ENCODE measurements around the gene SLC19A1.

Gene SLC19A1

DNA sequence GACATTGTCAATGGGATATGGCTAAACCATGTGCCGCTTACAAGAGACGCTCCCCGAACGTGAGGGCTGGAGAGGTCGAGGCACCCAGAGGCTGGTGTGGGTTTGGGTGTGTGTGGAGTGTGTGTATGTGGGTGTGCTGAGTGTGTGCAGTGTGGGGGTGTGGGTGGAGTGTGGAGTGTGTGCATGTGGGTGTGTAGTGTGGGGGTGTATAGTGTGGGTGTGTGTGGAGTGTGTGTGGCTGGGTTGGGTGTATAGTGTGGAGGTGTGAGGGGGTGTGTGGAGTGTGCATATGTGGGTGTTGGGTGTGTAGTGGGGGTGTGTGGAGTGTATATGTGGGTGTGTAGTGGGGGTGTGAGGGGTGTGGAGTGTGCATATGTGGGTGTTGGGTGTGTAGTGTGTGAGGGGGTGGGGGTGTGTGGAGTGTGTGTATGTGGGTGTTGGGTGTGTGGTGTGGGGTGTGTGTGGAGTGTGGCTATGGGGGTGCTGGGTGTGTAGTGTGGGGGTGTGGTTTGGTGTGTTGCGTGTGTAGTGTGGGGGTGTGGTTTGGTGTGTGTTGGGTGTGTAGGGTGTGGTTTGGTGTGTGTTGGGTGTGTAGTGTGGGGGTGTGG, 42.2 kb downstream of the SLC19A1 start:
- Histone ChIP-seq H3K9ac (ENCODE audit: insufficient read length) (no peak overlapping the region), H3K4me3 (no peak overlapping the region), H3K9me3 (ENCODE audit: low read depth, low read length) (no peaks in the 10 kb centered on the region), H3K36me3 (ENCODE audit: insufficient read depth, low read length) (no peaks in the 10 kb centered on the region), H3K27ac (no peak overlapping the region)
- no peak for DNase-seq (ENCODE audit: low read depth, low spot score)
- TF ChIP-seq POLR2AphosphoS5 (IDR thresholded peaks at IDR 0.05; ENCODE audit: borderline replicate concordance, low read depth, low read length) = no peak

DNA sequence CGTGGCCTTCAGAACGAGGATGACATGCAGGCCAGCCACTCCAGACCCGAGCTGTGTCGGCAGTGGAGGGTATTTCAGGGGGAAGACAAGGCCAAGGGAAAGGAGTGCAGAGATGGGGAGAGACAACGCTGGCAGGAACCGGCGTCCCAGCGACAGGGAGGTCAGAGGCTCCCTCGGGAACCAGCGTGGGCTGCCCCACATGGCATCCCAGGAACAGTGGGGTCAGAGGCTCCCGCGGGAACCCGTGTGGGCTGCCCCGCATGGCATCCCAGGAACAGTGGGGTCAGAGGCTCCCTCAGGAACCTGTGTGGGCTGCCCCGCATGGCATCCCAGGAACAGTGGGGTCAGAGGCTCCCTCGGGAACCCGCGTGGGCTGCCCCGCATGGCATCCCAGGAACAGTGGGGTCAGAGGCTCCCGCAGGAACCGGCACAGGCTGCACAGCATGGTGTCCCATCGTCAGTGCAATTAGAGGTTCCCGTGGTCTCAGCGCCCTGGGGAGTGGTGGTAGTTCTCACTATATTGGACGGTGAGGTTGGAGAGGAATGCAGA, 43.0 kb downstream of the SLC19A1 start:
- H3K9ac ChIP-seq (ENCODE audit: insufficient read length) = no peak overlapping the region
- no peak for TF ChIP-seq FOXP2 (optimal IDR thresholded peaks at IDR 0.05; ENCODE audit: control extremely low read depth, extremely low read length, insufficient read depth)
- no peak for TF ChIP-seq POLR2AphosphoS5 (IDR thresholded peaks at IDR 0.05; ENCODE audit: borderline replicate concordance, low read depth, low read length)
- no peak for TF ChIP-seq EZH2 (IDR thresholded peaks at IDR 0.05)
- H3K36me3 ChIP-seq (ENCODE audit: insufficient read depth, low read length) = no peaks in the 10 kb centered on the region
- H3K9me3 ChIP-seq (ENCODE audit: low read depth, low read length) = no peaks in the 10 kb centered on the region
- DNase-seq (ENCODE audit: low read depth, low spot score) = no peak
- H3K4me3 ChIP-seq = no peak overlapping the region
- no peak overlapping the region for H3K27ac ChIP-seq

DNA sequence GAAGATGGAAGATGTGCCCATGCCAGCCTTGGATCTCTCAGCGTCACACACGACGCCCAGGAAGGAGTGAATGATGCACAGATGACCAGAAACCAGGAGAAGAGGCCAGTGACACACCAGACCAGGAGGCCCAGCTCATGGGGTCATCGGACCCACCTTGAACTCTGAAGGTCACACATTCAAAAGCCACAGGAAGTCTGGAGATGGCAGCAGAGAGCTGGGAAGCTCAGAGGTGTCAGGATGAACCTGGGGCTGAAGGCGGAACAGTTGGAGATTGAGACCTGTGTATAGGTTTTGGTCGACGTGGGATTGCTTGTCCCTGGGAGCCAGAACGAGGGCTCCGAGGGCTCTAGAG, 43.6 kb downstream of the SLC19A1 start:
- Histone ChIP-seq H3K4me3 (no peak overlapping the region), H3K9me3 (ENCODE audit: low read depth, low read length) (no peaks in the 10 kb centered on the region), H3K9ac (ENCODE audit: insufficient read length) (no peak overlapping the region), H3K27ac (no peak overlapping the region), H3K36me3 (ENCODE audit: insufficient read depth, low read length) (no peaks in the 10 kb centered on the region)
- TF ChIP-seq EZH2 (IDR thresholded peaks at IDR 0.05) (no peak), FOXP2 (optimal IDR thresholded peaks at IDR 0.05; ENCODE audit: control extremely low read depth, extremely low read length, insufficient read depth) (no peak), POLR2AphosphoS5 (IDR thresholded peaks at IDR 0.05; ENCODE audit: borderline replicate concordance, low read depth, low read length) (no peak)
- DNase-seq (ENCODE audit: low read depth, low spot score) = no peak

DNA sequence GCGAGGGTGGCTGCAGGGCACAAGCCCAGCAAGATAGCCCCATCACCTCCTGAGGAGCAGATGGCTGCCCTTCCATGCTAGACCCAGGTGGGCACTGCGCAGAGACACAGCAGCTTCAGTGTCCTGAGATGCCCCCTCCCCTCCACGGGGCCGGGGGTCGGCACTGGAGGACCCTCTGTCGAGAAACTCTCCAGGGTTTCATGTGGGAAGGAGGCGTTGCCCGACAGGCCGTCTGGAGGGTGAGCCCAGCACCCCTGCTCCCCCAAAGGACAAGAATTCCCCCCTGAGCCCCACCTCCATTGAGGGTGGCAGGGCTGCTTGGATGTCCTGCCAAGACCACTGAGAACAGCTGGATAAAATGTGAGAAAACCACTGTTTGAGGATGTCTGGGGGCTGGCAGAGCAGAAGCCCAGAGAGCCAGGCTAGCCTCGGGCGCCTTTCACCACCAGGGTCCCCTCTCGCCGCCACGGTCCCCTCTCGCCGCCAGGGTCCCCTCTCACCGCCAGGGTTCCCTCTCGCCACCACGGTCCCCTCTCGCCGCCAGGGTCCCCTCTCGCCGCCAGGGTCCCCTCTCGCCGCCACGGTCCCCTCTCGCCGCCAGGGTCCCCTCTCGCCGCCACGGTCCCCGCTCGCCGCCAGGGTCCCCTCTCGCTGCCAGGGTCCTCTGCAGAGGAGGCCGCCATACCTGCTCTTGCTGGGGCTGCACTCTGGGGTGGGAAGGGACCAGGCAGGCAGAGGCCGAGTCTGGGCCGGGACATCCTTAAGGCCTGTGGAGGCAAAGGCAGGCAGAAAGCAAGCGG, 44.2 kb downstream of the SLC19A1 start:
- Histone ChIP-seq H3K4me3 (no peak overlapping the region), H3K9ac (ENCODE audit: insufficient read length) (no peak overlapping the region), H3K27ac (no peak overlapping the region), H3K9me3 (ENCODE audit: low read depth, low read length) (no peaks in the 10 kb centered on the region), H3K36me3 (ENCODE audit: insufficient read depth, low read length) (no peaks in the 10 kb centered on the region)
- TF ChIP-seq EZH2 (IDR thresholded peaks at IDR 0.05) = no peak
- no peak for TF ChIP-seq POLR2AphosphoS5 (IDR thresholded peaks at IDR 0.05; ENCODE audit: borderline replicate concordance, low read depth, low read length)
- no peak for TF ChIP-seq FOXP2 (optimal IDR thresholded peaks at IDR 0.05; ENCODE audit: control extremely low read depth, extremely low read length, insufficient read depth)
- no peak for DNase-seq (ENCODE audit: low read depth, low spot score)

DNA sequence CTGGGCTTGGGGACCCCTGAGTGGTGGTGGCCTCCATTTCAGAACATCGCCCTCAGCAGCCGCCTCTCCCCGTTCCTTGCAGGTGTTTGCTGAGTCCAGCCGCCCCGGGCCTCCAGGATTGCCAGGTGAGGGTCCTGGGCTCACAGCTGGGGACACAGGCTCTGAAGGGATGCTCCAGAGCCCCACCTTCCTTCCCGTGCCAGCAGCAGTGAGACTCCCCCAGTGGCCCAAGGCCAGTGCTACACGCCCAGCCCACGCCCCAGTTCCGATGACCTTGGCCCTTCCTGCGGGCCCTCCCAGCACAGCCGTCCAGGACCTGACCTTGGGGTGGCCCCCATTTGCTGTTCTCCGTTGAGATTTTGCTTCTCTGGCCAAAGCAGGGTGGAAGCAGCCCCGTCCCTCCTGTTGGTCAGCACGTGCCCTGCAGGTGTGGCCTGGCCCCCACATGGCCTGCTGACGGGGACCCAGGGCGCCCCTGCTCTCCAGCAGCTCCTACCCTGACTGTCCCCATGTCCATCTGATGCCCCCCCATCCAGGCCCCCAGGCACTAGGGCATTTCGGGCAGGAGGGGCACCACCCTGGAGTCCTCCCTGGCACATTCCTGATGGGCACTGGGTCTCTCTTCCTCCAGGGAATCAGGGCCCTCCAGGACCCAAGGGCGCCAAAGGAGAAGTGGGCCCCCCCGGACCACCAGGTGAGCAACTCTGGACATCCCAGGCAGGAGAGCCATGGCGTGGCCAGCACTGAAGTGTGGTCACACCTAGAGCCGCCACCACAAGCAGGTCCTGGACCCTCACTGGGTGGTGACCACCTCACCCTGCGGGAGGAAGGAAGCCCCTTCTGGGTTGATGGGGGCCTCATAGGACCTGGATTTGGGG, 45.0 kb downstream of the SLC19A1 start:
- Histone ChIP-seq H3K9me3 (ENCODE audit: low read depth, low read length) (no peaks in the 10 kb centered on the region), H3K36me3 (ENCODE audit: insufficient read depth, low read length) (no peaks in the 10 kb centered on the region), H3K27ac (no peak overlapping the region), H3K4me3 (no peak overlapping the region), H3K9ac (ENCODE audit: insufficient read length) (no peak overlapping the region)
- DNase-seq (ENCODE audit: low read depth, low spot score) = no peak
- TF ChIP-seq FOXP2 (optimal IDR thresholded peaks at IDR 0.05; ENCODE audit: control extremely low read depth, extremely low read length, insufficient read depth) (no peak), POLR2AphosphoS5 (IDR thresholded peaks at IDR 0.05; ENCODE audit: borderline replicate concordance, low read depth, low read length) (no peak), EZH2 (IDR thresholded peaks at IDR 0.05) (no peak)

DNA sequence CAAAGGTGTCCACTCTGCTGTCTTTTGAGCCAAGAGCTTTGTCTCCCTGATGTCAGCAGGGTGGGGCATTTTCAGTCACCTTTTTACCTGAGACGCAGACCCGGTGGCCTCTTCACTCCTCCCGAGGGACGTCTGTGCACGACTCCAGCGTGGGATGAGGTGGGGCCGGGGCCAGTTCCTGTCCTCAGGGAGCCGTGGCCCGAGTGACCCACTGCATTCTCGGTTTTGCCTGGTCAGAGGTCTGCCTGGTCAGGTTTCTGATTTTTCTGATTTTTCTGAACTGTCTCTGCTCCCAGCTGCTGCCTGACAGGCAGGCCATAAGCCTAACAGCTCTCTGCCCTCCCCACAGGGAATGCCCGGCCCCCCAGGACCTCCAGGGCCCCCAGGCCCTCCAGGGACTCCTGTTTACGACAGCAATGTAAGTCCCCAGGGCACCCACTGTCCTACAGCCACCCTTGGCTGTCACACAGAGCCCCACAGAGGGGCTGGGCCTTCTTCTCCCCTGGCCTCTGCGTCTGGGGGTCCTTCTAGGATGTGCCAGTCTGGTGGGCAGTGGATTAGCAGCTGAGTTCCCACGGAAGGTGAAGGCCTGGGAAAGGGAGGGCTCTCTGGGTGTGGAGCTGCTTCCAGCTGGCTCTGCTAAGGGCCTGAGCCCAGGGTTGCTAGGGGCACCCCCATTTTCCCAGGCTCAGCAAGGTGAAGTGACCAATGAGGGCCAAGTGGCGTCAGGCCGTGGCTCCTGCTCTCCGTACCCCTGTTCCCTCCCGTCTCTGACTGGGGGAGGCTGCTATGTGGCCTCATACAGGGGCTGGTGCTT, 45.9 kb downstream of the SLC19A1 start:
- Histone ChIP-seq H3K4me3 (no peak overlapping the region), H3K9me3 (ENCODE audit: low read depth, low read length) (no peaks in the 10 kb centered on the region), H3K9ac (ENCODE audit: insufficient read length) (no peak overlapping the region), H3K36me3 (ENCODE audit: insufficient read depth, low read length) (no peaks in the 10 kb centered on the region), H3K27ac (no peak overlapping the region)
- TF ChIP-seq FOXP2 (optimal IDR thresholded peaks at IDR 0.05; ENCODE audit: control extremely low read depth, extremely low read length, insufficient read depth) (no peak), POLR2AphosphoS5 (IDR thresholded peaks at IDR 0.05; ENCODE audit: borderline replicate concordance, low read depth, low read length) (no peak), EZH2 (IDR thresholded peaks at IDR 0.05) (no peak)
- DNase-seq (ENCODE audit: low read depth, low spot score) = no peak

DNA sequence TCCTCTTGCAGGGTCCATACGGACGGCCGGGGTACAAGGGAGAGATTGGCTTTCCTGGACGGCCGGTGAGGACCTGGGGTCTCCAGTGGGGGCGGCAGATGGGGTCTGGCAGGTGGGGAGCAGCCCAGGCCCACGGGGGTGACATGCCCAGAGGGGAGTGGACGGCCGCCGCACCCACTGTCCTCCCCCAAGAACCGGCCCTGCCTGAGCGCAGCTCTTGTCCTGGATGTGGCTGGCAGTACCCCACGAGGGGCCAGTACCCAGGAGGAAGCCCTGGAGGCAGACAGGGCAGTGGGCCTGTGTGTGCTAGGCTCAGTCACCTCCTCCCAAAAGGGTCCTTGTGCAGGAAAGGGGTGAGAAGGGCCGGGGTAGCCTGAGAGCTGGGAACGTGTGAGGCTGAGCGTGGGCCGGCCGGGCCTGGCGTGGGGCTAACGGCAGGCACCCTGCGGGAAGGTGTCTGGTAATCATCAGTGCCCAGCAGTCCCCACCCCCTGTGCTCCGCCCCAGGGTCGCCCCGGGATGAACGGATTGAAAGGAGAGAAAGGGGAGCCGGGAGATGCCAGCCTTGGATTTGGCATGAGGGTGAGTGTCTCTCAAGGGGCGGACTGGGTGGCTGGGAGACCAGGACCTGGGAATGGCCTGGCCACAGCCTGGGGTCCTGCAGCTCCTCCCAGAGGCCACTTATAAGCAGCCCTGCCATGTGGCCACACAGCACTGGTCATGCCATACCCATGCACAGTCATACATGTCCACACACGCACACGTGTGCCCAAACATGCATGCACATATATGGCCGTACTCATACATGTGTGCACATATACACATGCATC, 47.2 kb downstream of the SLC19A1 start:
- Histone ChIP-seq H3K9me3 (ENCODE audit: low read depth, low read length) (no peaks in the 10 kb centered on the region), H3K36me3 (ENCODE audit: insufficient read depth, low read length) (no peaks in the 10 kb centered on the region), H3K27ac (no peak overlapping the region), H3K4me3 (no peak overlapping the region), H3K9ac (ENCODE audit: insufficient read length) (no peak overlapping the region)
- DNase-seq (ENCODE audit: low read depth, low spot score) = no peak
- TF ChIP-seq EZH2 (IDR thresholded peaks at IDR 0.05) (no peak), POLR2AphosphoS5 (IDR thresholded peaks at IDR 0.05; ENCODE audit: borderline replicate concordance, low read depth, low read length) (no peak), FOXP2 (optimal IDR thresholded peaks at IDR 0.05; ENCODE audit: control extremely low read depth, extremely low read length, insufficient read depth) (no peak)

Measured in SK-N-MC (cell line).